ENCODE results near the gene PKN2. TPM values are rescaled to one million over a fixed set of nuclear protein-coding genes. Genes with fewer than 3 reads are reported as not detected.

PKN2 gene
- total and polyA plus RNA-seq, 2 of the 4 experiments (the other 2 are of a cell fraction): 12.7 to 22.2 TPM

- Histone ChIP-seq H4K91ac (ENCODE audit: insufficient read depth, low read depth, low read length) (no peak overlapping the region), H3K4me1 (ENCODE audit: control insufficient read depth, insufficient read depth, low read length) (no peaks in the 10 kb centered on the region), H3K4ac (ENCODE audit: low read depth, low read length) (no peak overlapping the region), H3K36me3 (ENCODE audit: control insufficient read depth, insufficient read depth, low read length) (peaks cover 7% of the 10 kb centered on the region), H3K79me1 (ENCODE audit: low read depth in 1 of 2, low read length in 2 of 2) (no peaks in the 10 kb centered on the region; a peak in 1 of 4 replicates), H4K5ac (ENCODE audit: low read depth, low read length) (no peak overlapping the region), H3K4me3 (ENCODE audit: insufficient read depth, low read depth, low read length) (no peak overlapping the region), H3K9ac (ENCODE audit: low read depth, low read length) (no peak overlapping the region), H3K14ac (replicated peaks; ENCODE audit: low read depth, low read length) (no peak overlapping the region), H3K23ac (ENCODE audit: low read depth, low read length) (no peak overlapping the region), H3K4me2 (ENCODE audit: low read depth, low read length) (no peak overlapping the region), H3K27ac (ENCODE audit: insufficient read depth, low read length) (no peak overlapping the region), H3K18ac (ENCODE audit: low read depth, low read length) (no peak overlapping the region), H4K20me1 (ENCODE audit: insufficient read depth, low read length) (no peaks in the 10 kb centered on the region), H3K9me3 (ENCODE audit: control insufficient read depth, insufficient read depth, low read length) (no peaks in the 10 kb centered on the region), H2BK5ac (ENCODE audit: low read depth, low read length, poor library complexity, severe bottlenecking) (no peak overlapping the region), H2BK20ac (ENCODE audit: low read depth, low read length) (no peak overlapping the region), H2BK120ac (ENCODE audit: low read depth, low read length) (no peak overlapping the region), H2AFZ (replicated peaks; ENCODE audit: low read length, poor library complexity) (no peak overlapping the region), H3K56ac (ENCODE audit: extremely low read depth, insufficient read depth, low read length) (no peak overlapping the region), H3K27me3 (ENCODE audit: control insufficient read depth, insufficient read depth, low read length) (no peaks in the 10 kb centered on the region), H2AK9ac (replicated peaks; ENCODE audit: low read depth, low read length, poor library complexity) (no peak overlapping the region), H2AK5ac (ENCODE audit: low read depth, low read length) (no peak overlapping the region), H2BK15ac (ENCODE audit: low read depth, low read length) (no peak overlapping the region), H4K8ac (ENCODE audit: low read depth in 2 of 2, low read length in 2 of 2) (no peak overlapping the region), H3K9me1 (ENCODE audit: insufficient read depth, low read length) (no peaks in the 10 kb centered on the region)
- ChIA-PET CTCF (no interaction called here), POLR2A (ENCODE audit: unreplicated experiment) (no interaction called here)
- intact Hi-C loops (cut with micrococcal nuclease): no loop called here
- DNase-seq (no peak), ATAC-seq (ENCODE audit: low read depth) (no peak)
- no peak for TF ChIP-seq CEBPB (IDR thresholded peaks at IDR 0.05; ENCODE audit: low read depth, low read length)
- TF ChIP-seq CHD1 (IDR thresholded peaks at IDR 0.05; ENCODE audit: low read depth, low read length): no peak
- no peak for TF ChIP-seq MXI1 (IDR thresholded peaks at IDR 0.05; ENCODE audit: borderline replicate concordance, low read depth, low read length)
- no peak for TF ChIP-seq FOS (IDR thresholded peaks at IDR 0.05; ENCODE audit: low read depth, low read length)
- no peak for TF ChIP-seq POLR2A (IDR thresholded peaks at IDR 0.05; ENCODE audit: low read depth, low read length)
- TF ChIP-seq, protein P1, sequence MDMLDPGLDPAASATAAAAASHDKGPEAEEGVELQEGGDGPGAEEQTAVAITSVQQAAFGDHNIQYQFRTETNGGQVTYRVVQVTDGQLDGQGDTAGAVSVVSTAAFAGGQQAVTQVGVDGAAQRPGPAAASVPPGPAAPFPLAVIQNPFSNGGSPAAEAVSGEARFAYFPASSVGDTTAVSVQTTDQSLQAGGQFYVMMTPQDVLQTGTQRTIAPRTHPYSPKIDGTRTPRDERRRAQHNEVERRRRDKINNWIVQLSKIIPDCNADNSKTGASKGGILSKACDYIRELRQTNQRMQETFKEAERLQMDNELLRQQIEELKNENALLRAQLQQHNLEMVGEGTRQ (IDR thresholded peaks at IDR 0.05; ENCODE audit: low read depth, low read length): no peak
- BruUV-seq (replicated peaks): no TSS peak
- WGBS, 2 experiments (ENCODE audit: extremely low coverage in 2 of 2, insufficient read length in 1 of 2): 100% methylated on average over 1 of the region's 6 CpGs; no CpG with 5 or more reads in 1 of the 2 experiments
- dilution Hi-C loops (cut with HindIII; ENCODE audit: low sequenced_read_pairs, unreplicated experiment): no loop called here
- in situ Hi-C loops (cut with MboI; ENCODE audit: low sequenced_read_pairs): no loop called here
Observed at GRCh38 chr1:88784551-88784950, 100.5 kb downstream of the PKN2 start.
